ENCODE data around the gene OSGEP.

Gene OSGEP

DNA sequence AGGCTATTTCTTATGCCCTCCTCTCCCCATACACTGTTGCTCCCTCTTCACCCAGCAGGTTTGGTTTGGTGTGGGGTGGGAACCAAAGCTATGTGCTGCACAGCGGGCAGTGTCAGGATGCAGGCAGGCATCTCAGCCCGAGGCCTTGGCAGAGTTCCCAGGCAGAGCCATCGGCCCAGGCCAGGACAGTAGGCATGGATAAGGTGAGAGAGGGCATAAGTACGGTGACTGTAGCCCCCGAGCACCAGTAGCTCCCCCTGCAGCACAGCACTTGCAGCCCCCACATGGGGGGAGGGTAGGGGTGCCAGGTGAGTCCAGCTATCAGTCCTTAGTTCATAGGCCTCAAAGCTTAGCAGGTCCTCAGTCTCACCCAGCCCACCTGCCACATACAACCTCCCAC is 25.8 kb downstream of the OSGEP start:
- no peak for DNase-seq

DNA sequence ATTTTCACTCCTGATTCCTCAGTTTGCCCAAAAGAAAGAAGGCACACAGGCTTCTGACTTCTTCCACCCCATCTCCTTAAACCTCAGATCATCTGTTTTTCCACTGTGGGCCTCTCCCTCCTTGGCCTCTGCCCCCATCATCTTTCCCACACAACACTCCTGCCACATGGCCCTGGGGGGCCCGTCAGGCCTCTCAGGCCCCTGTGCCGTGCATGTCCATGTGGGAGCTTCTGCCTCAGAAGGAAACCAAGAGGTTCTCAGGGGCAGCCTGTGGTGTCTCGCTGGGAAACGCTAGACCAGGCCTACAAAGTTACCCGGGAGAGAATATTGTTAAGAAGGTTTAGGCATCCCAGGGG is 26.6 kb downstream of the OSGEP start:
- no peak for DNase-seq

DNA sequence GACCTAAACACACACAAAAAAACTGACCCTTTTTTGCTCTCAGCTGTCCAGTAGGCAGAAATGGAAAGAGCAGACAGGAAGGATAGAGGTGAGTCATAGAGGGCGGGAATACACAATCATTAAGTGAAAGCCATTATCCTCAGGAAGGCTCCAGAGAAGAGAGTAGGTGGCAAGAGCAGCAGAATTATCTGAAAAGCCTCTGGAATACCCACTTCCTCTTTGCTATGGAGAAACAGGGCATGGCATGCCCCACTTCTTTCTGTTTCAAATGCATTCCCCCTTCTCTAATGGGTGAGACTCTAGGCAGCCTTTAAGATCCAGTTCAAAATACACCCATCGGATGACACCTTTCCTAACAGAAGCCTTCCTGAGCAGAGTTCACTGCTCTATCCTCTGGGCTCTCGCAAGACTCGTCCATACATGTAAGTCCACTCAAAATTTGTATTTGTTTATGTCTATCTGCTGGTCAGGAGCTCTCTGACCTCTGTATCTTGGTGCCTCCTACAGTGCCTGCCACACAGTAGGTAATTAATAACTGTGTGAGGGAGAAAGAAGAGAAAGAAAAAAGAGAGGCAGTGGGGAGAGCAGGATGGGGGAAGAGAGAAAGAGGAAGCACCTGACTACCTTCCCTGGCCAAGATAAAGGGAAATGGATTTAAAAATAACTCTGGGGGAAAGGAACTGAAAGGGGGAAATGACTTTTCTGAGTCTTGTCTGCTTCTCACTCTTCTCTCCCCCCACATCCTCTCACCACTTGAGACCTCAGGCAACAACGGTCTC is 27.2 kb downstream of the OSGEP start:
- DNase-seq = no peak

DNA sequence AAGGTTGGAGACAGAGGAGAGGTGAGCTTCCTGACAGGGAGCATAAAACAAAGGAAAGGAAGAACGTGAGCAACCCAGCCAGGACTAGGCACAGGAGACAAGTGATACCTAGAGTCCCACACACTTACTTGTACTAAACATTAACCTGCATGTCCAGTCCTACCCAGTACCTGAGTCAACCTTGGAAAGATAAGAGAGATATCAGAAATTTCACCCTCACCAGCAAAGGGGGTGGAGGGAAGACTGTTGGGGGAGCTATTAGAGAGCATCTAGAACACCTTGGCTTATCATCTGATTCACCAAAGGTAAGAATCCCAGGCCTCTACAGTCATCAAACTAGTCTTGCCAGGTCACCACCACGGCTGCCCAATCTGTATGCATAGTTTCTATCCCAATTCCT is 29.8 kb downstream of the OSGEP start:
- DNase-seq = no peak

DNA sequence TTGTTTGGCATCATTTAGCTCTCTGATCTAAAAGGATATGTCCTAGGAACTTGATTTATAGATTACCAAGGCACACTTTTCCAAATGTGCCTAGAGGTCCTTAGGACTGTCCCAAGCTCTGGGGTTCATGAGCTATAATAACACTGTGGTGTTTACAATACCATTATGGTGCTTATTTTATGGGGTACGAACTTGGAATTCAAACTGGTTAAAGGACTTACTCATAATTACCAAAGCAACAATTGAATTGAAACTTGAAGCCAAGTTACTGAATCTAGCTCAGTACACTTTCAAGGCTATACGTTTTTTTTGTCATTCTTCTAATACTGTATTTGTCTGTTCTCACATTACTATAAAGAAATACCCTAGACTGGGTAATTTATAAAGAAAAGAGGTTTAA is 31.7 kb downstream of the OSGEP start:
- no peak for DNase-seq

DNA sequence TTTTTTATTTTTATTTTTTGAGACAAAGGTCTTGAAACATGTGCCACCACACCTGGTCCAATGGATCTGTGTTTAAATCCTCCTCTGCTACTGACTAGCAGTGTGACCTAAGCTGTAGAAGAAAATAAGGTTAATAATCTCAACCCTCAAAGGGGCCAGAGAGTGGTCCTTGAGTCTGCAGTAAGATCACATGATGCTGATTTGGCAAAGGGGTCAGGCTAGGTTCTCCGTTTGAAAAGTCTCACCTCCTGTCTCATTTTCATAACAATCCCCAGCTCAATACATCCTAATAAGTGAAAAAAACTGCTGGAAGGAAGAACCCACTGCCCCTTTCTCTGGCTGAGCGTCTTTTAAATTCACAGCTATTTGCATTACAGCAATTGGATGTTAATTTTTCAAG is 33.3 kb downstream of the OSGEP start:
- no peak for DNase-seq

DNA sequence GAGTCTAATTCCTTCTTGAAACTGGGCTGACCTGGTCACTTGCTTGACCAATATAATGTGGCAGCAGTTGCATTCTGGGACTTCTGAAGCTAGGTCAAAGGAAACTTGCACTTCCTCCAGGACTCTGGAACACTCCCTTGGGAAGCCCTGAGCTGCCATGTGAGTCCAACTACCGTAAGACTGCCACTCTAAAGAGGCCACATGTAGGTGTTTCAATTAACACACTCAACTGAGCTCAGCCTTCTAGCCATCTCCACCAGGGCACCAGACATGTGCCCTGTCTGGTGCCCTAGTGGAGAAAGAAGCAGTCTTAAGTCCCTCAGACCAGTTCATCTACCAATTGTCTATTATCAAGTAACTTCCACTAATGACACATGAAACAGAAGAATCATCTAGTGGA is 35.2 kb downstream of the OSGEP start:
- no peak for DNase-seq

DNA sequence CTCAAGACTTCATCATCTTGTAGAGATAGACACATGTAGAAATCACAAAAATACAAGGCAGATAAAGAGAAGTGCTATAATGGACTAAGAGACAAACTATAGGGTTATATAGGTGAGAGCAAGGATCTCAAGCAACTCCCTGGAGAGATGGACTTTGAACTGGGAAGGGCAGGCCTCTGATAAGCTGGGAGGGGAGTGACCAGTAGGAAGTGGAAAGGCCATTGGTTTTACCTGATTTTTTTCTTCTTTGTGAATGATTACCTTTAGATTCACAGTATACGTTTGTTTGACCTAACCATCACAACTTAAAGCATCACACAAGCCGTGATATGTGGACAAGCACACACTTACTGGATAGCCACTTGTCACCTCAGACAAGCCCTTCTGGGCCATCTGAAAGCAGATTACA is 36.1 kb downstream of the OSGEP start:
- DNase-seq = no peak

DNA sequence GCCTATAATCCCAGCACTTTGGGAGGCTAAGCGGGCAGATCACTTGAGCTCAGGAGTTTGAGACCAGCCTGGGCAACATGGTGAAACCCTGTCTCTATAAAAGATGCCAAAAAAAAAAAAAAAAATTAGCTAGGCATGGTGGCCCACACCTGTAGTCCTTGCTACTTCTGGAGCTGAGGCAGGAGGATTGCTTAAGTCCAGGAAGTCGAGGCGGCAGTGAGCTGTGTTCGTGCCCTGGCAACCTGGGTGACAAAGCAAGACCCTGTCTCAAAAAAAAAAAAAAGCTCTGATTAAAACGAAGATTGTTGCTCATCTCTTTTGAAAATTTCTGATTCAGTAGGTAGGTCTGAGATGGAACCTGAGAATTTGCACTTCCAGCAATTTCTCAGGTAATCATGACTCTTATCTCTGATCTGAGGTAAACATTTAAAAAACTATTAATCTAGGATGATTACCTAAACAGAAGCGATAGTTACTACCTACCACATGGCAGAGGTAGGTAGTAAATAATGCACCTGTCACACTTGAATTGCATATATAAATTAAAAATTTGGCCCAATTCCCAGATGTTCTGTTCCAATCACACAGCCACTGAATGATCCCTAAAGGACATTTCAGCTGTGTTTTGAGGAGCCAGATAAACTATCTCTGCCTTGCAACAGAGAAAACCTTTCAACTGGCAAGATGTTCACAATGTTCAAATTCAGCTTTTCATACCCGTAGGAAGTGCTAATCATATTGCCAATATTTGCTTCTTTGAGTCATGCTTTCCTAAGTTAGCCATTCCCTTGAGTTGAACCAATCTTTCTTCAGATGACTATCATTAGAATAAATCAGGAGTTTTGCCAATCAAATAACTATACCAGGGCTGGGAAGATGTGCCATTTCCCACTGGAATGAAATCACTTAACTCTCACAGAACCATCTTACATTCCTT is 37.1 kb downstream of the OSGEP start:
- DNase-seq = no peak

DNA sequence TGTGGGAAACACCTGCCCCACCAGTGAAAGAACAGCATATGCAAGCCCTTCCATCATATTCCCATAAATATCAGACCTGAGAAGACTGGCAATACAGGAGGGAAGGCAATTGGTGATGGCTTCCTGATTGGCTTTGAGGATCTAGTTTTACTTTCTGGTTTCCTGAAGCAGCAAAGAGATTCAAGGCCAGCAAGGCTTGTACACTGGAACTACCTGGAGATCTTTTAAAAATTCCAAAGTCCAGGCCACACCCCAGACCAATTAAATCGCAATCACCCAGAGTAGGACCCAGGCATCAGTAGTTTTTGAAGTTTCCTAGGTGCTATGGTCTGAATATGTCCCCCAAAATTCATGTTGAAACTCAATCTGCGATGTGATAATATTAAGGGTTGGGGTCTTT is 38.4 kb downstream of the OSGEP start:
- DNase-seq = no peak

DNA sequence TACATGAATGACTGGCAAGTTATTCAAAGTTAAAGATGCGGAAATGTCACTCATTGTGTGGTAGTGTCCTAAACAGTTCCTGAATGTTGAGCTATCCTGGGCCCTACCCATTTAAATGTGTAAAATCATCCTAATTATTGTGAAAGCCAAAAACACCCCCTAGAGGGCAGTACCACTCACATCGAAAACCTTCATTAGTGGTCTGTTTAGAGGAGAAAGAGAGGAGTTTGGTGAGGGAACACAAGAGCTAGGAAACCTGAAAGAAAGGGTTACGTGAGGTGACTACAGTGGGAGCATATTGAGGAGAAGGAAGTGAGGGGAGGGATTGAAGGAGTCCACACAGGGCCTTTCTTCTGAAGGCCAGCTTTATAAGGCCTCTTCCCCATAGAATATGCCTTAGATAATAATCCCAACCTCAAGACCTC is 38.8 kb downstream of the OSGEP start:
- no peak for DNase-seq

DNA sequence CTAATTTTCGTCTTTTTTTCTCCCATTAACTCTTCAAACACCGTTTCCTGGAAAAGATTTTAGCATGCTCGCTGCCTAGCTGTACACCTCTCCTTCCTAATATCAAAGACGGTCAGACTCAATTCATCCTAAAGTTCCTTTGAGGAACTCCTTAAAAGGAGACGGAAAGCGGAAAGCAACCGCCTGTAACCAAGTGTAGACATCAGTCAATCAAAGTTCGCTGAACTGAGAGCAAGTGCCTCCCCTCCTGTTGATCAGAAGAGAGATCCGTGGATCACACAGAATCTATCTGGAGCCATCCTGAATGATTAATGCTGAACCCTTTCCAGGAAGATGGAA is 40.9 kb downstream of the OSGEP start:
- no peak for DNase-seq

DNA sequence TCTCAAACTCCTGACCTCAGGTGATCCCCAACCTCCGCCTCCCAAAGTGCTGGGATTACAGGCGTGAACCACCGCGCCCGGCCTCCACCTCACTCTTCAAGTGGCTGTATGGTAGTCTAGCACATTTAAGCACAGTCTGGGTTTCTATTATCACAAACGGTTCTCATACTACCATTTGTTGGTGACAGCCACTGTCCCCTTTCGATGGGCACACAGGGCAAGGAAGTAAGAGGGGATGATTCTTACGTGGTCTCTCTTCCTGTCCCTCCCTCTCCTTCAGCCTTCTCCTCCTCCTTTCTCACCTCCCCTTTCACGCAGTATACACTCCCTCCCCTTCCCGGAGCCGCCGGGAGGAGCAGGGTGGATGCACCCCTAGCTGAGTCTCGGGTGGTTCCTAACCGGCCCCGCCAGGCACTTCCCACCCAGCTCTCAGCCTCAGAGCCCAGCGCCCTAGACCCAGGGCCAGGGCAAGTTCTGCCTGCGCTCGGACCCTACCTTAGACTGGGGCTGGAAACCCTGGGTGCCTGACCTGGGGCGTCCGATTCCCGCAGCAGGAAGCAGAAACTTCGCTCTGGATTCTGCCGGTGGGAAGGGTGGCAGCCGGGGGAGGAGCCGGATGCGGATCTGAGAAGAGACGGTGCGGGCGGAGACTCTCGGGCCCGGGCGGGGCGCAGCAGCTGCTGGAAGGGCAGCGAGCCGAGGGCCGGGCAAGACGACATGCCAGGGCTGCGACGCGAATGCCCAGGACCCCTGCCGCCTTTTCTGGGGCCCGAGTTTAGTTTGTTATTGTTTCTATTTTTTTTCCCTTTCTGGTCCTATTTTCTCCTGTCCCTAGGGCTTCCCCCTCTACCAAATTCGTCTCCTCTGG is 41.5 kb downstream of the OSGEP start, which contains the start of gene TEP1:
Gene TEP1, minus strand, starts transcription at position 626 of the 868 bp plus-strand sequence. CDS start 5,062 bp downstream, outside the sequence.
- DNase-seq = peak; percentile 91

DNA sequence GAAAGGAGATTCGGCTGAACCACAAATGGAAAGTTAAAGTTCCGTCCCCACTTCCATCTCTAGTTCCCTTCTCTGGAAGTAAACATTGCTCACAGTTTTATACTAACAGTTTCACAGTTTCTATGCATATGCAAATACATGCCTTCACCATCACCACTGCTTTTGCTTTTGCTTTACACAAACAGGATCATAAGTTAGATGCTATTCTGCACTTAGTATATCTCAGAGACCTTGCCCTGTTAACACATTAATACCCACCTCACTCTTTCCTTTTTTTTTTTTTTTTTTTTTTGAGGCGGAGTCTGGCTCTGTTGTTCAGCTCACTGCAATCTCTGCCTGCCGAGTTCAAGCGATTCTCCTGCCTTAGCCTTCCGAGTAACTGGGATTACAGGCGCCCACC is 42.2 kb downstream of the OSGEP start:
- no peak for DNase-seq

DNA sequence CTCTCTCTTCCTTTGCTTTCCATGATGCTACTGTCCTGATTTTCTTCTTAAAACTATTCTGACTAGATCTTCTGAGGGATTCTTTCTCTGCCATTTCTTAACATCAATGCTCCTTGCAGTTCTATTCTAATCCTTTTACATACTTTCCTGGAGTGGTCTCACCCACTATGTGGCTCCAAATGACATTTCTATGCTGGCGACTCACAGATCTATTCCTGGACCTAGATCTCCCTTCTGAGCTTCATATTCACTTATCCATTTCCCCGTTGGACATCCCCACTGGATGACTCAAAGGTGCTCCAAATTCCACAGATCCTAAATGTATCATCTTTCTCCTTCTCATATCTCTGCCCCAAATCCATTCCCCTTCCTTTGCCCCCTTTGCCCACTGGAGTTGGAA is 45.4 kb downstream of the OSGEP start:
- DNase-seq = no peak

DNA sequence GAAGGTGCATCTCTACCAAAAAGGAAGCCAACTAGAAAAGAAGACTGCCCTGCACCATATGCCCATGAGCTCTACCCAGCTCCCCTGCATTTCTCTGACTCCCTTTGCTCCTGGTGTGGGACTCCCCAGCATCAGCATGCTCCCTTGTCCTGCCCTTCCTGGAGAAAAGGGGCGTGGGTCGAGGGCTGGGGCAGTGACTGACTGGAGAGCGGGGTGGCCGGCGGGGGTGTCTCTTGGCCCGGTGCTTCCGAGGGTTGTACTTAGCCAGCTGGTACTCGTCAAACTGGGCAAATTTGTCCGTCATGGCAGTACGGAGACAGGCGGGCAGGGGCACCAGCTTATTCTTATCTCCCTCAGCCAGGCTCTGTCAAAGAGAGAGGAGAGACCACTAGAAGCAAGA is 51.1 kb downstream of the OSGEP start:
- DNase-seq = no peak

DNA sequence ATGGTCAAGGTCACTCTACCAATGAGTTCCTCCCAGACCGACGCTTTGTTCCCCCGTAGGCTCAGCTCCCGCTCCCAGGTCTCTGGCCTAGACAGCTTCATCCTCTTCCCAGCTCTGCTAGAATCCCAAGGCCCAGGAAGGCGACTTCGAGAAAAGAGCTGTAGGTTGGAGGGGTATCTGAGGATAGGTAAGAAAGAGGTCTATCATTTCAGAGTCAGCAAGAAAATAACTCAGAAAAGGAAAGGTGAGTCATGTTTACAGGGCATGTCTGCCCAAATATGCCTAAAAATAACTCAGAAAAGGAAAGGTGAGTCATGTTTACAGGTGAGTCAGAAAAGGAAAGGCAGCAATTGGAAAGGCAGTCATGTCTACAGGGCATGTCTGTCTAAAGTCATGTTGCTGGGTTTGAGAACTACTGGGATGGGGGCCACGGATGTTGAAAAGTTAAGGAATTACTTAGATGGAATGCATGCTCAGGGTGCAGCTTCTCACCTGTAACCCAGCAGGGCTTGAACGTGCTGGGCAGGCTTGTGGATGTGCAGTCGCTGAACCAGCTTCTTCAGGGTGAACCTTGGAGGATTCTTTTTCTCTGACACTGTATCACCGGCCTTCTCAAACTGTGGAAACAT is 53.5 kb downstream of the OSGEP start:
- no peak for DNase-seq

DNA sequence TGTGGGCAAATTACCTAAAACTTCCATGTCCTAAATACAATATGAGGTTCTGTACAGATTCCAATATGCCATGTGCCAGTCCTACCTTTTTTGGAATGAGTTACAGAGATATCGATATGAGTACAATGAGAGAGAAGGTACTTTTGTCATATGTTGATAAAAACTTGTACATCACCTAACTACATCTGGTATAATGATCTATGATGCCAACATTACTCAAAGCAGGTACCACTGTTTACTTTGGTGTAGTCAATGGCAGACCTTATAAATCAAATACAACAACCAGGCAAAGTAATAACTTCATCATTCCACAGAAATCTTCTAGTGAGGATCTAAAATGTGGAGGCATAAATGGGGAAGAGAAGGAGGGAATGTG is 54.0 kb downstream of the OSGEP start:
- DNase-seq = no peak

DNA sequence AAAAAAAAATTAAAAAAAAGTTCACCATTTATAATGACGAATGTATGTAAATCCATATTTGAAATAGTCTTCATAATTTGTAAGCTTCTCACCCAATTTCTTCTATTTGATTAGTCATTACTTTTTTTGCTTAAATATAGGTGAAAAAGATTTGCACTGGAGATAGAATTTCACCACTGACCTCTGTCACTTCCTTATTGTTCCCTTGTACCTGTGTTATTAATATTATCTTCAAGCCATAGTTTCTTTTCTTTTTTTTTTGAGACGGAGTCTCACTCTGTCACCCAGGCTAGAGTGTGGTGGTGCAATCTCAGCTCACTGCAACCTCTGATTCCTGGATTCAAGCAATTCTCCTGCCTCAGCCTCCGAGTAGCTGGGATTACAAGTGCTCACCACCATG is 57.1 kb downstream of the OSGEP start:
- DNase-seq = no peak
